Gastroesophageal sphincter (tissue), 3 donors: ENCODE results near the gene DYRK1A.

Experiments used
- CTCF ChIP-seq, 4 experiments: fragments of 200-600 bp in 2 of 4; fragments of 450-650 bp in 2 of 4; sonication (generic) in 1 of 4; IDR thresholded peaks; one replicate each; pipeline ENCODE4 v1.5.1; 2017 to 2019; ENCODE audit warnings: antibody characterized with exemption in 4 of 4, mild to moderate bottlenecking in 2 of 4, moderate library complexity in 2 of 4
- EP300 ChIP-seq: sonication (generic); formaldehyde crosslinking; IDR thresholded peaks from one replicate; pipeline ENCODE4 v1.6.1; 2017; ENCODE audit warnings: antibody characterized with exemption, mild to moderate bottlenecking
- POLR2A ChIP-seq, 2 donors: fragments of 450-650 bp; IDR thresholded peaks; one replicate each; pipeline ENCODE4 v1.6.1; 2017; ENCODE audit warnings: antibody characterized with exemption in 2 of 2, mild to moderate bottlenecking in 2 of 2, moderate library complexity in 1 of 2

- TF ChIP-seq CTCF (IDR thresholded peaks at IDR 0.05): no peak
- TF ChIP-seq POLR2A (IDR thresholded peaks at IDR 0.05): no peak
- TF ChIP-seq EP300: no peak
These were observed 39.1 kb downstream of the DYRK1A start for GRCh38 chr21:37405629-37406028.
